H9 (cell line): ENCODE data around the gene TNIK. TPM values are rescaled to one million over a fixed set of nuclear protein-coding genes. Genes with fewer than 3 reads are reported as not detected.
A peak's percentile ranks its signal among the peaks of the same experiment; 100 is the strongest.

ENCODE experiments used
- DNase-seq: peaks from one replicate; pipeline ENCODE4 v3.0.0-alpha.2; 2017
- H2AFZ ChIP-seq: one replicate; pipeline ENCODE4 v1.6.1; 2013; ENCODE audit warnings: mild to moderate bottlenecking, low read length, control low read depth, moderate library complexity
- H2AK5ac ChIP-seq: 2 replicates; pipeline ENCODE4 v1.6.1; 2013; ENCODE audit warnings: low read length, control low read depth, mixed read lengths; ENCODE audit not compliant: insufficient read length
- H2BK120ac ChIP-seq: one replicate; pipeline ENCODE4 v1.6.1; 2013; ENCODE audit warnings: low read depth, mild to moderate bottlenecking, low read length, control low read depth, inconsistent platforms; ENCODE audit not compliant: poor library complexity, severe bottlenecking
- H2BK12ac ChIP-seq: 2 replicates; pipeline ENCODE4 v1.6.1; 2013; ENCODE audit warnings: low read length, control low read depth, mixed read lengths, low read depth; ENCODE audit not compliant: insufficient read length
- H2BK15ac ChIP-seq: 2 replicates; pipeline ENCODE4 v1.6.1; 2013; ENCODE audit warnings: low read depth, low read length, control low read depth
- H2BK20ac ChIP-seq: one replicate; pipeline ENCODE4 v1.6.1; 2013; ENCODE audit warnings: low read depth, mild to moderate bottlenecking, low read length, control low read depth, inconsistent platforms; ENCODE audit not compliant: poor library complexity, severe bottlenecking
- H2BK5ac ChIP-seq: 2 replicates; pipeline ENCODE4 v1.6.1; 2013; ENCODE audit warnings: low read length, control low read depth, mixed read lengths; ENCODE audit not compliant: insufficient read length
- H3K14ac ChIP-seq: 2 replicates; pipeline ENCODE4 v1.6.1; 2013; ENCODE audit warnings: low read length, control low read depth; ENCODE audit not compliant: insufficient read depth
- H3K18ac ChIP-seq: 2 replicates; pipeline ENCODE4 v1.6.1; 2013; ENCODE audit warnings: low read depth, mild to moderate bottlenecking, mixed read lengths, low read length, control low read depth; ENCODE audit not compliant: insufficient read length
- H3K23ac ChIP-seq: 2 replicates; pipeline ENCODE4 v1.6.1; 2013; ENCODE audit warnings: low read length, control low read depth, mixed read lengths, low read depth; ENCODE audit not compliant: insufficient read length
- H3K23me2 ChIP-seq: 2 replicates; pipeline ENCODE4 v1.6.1; 2013; ENCODE audit warnings: low read depth, mild to moderate bottlenecking, mixed read lengths, low read length, control low read depth; ENCODE audit not compliant: insufficient read length, poor library complexity, severe bottlenecking
- H3K27ac ChIP-seq: 2 replicates; pipeline ENCODE4 v1.5.1; 2013; ENCODE audit warnings: low read length, control low read depth, mixed read lengths, low read depth; ENCODE audit not compliant: insufficient read length
- H3K27me3 ChIP-seq: 2 replicates; pipeline ENCODE4 v1.6.1; 2013; ENCODE audit warnings: low read length, control low read depth, inconsistent platforms; ENCODE audit not compliant: insufficient read depth
- H3K4ac ChIP-seq: 2 replicates; pipeline ENCODE4 v1.6.1; 2013; ENCODE audit warnings: low read depth, mild to moderate bottlenecking, control low read depth, inconsistent platforms, low read length, moderate library complexity
- H3K4me1 ChIP-seq: 2 replicates; pipeline ENCODE4 v1.6.1; 2013; ENCODE audit warnings: low read length, control low read depth, inconsistent platforms; ENCODE audit not compliant: insufficient read depth
- H3K4me2 ChIP-seq: 2 replicates; pipeline ENCODE4 v1.6.1; 2013; ENCODE audit warnings: low read length, control low read depth, mixed read lengths; ENCODE audit not compliant: insufficient read length, insufficient read depth
- H3K56ac ChIP-seq: 2 replicates; pipeline ENCODE4 v1.6.1; 2013; ENCODE audit warnings: low read depth, mild to moderate bottlenecking, mixed read lengths, low read length, control low read depth; ENCODE audit not compliant: insufficient read length
- H3K79me1 ChIP-seq: 2 replicates; pipeline ENCODE4 v1.6.1; 2013; ENCODE audit warnings: low read depth, mild to moderate bottlenecking, moderate library complexity, low read length, control low read depth, inconsistent platforms; ENCODE audit not compliant: insufficient read depth, poor library complexity, severe bottlenecking
- H3K79me2 ChIP-seq: 2 replicates; pipeline ENCODE4 v1.6.1; 2013; ENCODE audit warnings: low read length, control low read depth, inconsistent platforms; ENCODE audit not compliant: insufficient read depth
- H3K9ac ChIP-seq: 2 replicates; pipeline ENCODE4 v1.6.1; 2013; ENCODE audit warnings: low read length, control low read depth, mixed read lengths; ENCODE audit not compliant: insufficient read length; ENCODE audit errors: extremely low read depth
- H3K9me3 ChIP-seq: one replicate; pipeline ENCODE4 v1.6.1; 2013; ENCODE audit warnings: low read depth, low read length, inconsistent platforms; ENCODE audit not compliant: control insufficient read depth
- H3T11ph ChIP-seq: one replicate; pipeline ENCODE4 v1.6.1; 2013; ENCODE audit warnings: mild to moderate bottlenecking, low read length, control low read depth, inconsistent platforms
- H4K20me1 ChIP-seq: one replicate; pipeline ENCODE4 v1.6.1; 2013; ENCODE audit not compliant: control insufficient read depth, insufficient read length, insufficient read depth
- H4K5ac ChIP-seq: 2 replicates; pipeline ENCODE4 v1.6.1; 2013; ENCODE audit warnings: low read depth, mild to moderate bottlenecking, mixed read lengths, low read length, control low read depth; ENCODE audit not compliant: insufficient read length
- H4K8ac ChIP-seq: replicated peaks from 2 replicates; pipeline ENCODE4 v1.6.1; 2013; ENCODE audit warnings: low read length, control low read depth, mixed read lengths, low read depth; ENCODE audit not compliant: insufficient read length
- H4K91ac ChIP-seq: 2 replicates; pipeline ENCODE4 v1.6.1; 2013; ENCODE audit warnings: low read depth, mild to moderate bottlenecking, moderate library complexity, mixed read lengths, low read length, control low read depth; ENCODE audit not compliant: insufficient read length
- H3K27ac Mint-ChIP-seq, 3 experiments: 2 replicates in 2 of 3; 3 replicates in 1 of 3; pipeline ENCODE4 v1.8.0; 2020 to 2021; ENCODE audit warnings: mixed read lengths in 3 of 3, mild to moderate bottlenecking in 1 of 3, moderate library complexity in 1 of 3
- H3K27me3 Mint-ChIP-seq: 2 replicates; pipeline ENCODE4 v1.8.0; 2021; ENCODE audit warnings: low read depth, mild to moderate bottlenecking, moderate library complexity, mixed read lengths
- H3K36me3 Mint-ChIP-seq, 3 experiments: 2 replicates in 2 of 3; 3 replicates in 1 of 3; pipeline ENCODE4 v1.8.0; 2020 to 2021; ENCODE audit warnings: low read depth in 3 of 3, mixed read lengths in 3 of 3; ENCODE audit not compliant: insufficient read depth in 1 of 3
- H3K4me1 Mint-ChIP-seq, 2 experiments: 2 replicates each; pipeline ENCODE4 v1.8.0; 2020; ENCODE audit warnings: mixed read lengths in 2 of 2
- H3K4me3 Mint-ChIP-seq, 2 experiments: 2 replicates in 1 of 2; 3 replicates in 1 of 2; pipeline ENCODE4 v1.8.0; 2020 to 2021; ENCODE audit warnings: mild to moderate bottlenecking in 2 of 2, mixed read lengths in 2 of 2, moderate library complexity in 1 of 2
- H3K9me3 Mint-ChIP-seq, 2 experiments: 2 replicates in 1 of 2; 3 replicates in 1 of 2; pipeline ENCODE4 v1.8.0; 2020; ENCODE audit warnings: mild to moderate bottlenecking in 2 of 2, mixed read lengths in 2 of 2, moderate library complexity in 1 of 2
- CTCF ChIP-seq: fragments of 200-600 bp; sonication (generic); conservative IDR thresholded peaks from 3 replicates; pipeline ENCODE4 v1.8.0; 2021; ENCODE audit warnings: antibody characterized with exemption, mild to moderate bottlenecking
- WGBS: extraction: QIAGEN DNeasy Blood & Tissue Kit; methylation state at CpG from one replicate; pipeline ENCODE4 v1.1.7; 2013; ENCODE audit warnings: missing lambda C conversion rate, low lambda C conversion rate, mixed read lengths; ENCODE audit not compliant: insufficient read length; ENCODE audit errors: extremely low coverage; 5-methylcytosine and 5-hydroxymethylcytosine counted together
- total RNA-seq: library from RNA; stranded (reverse); gene quantifications from 2 replicates; pipeline ENCODE4 v1.2.1, GENCODE V29; 2021

Gene TNIK
- total RNA-seq, 1 experiment from 2014 or later: 15.9 TPM

GRCh38 chr3:171187706-171188290 lies 272.4 kb downstream of the TNIK start:
- Histone ChIP-seq H4K91ac (no peak overlapping the region), H3K56ac (no peak overlapping the region), H2BK12ac (no peak overlapping the region), H3K27ac (no peak overlapping the region), H3K23me2 (no peaks in the 10 kb centered on the region), H3K79me2 (0 out of 2 replicates have a peak, but pooled peaks cover 1% of the 10 kb centered on the region), H3K4me1 (peaks cover 5% of the 10 kb centered on the region; the same call in 1 of the 2 replicates), H2AK5ac (no peak overlapping the region), H3K14ac (no peak overlapping the region), H3K4ac (no peak overlapping the region), H4K8ac (no peak overlapping the region), H3K23ac (no peak overlapping the region), H4K20me1 (no peaks in the 10 kb centered on the region), H3K27me3 (no peaks in the 10 kb centered on the region), H4K5ac (no peak overlapping the region), H3K4me2 (no peak overlapping the region), H3K18ac (no peak overlapping the region), H2BK20ac (no peak overlapping the region), H2BK120ac (no peak overlapping the region), H2BK5ac (no peak overlapping the region), H3K79me1 (no peaks in the 10 kb centered on the region), H3K9ac (no peak overlapping the region), H3K9me3 (no peaks in the 10 kb centered on the region), H2BK15ac (no peak overlapping the region), H3T11ph (no peak overlapping the region), H2AFZ (no peak overlapping the region)
- no peaks in the 10 kb centered on the region; a peak in 2 of 7 replicates for H3K36me3 Mint-ChIP-seq
- DNase-seq: no peak
- no CpG with 5 or more reads among the region's 5 CpGs for WGBS
- peak; percentile 67 for TF ChIP-seq CTCF
- H3K27ac Mint-ChIP-seq: peak overlapping the region in 1 of 3 experiments; percentile 69; a peak in 1 of 7 replicates
- no peak overlapping the region for H3K4me3 Mint-ChIP-seq
- H3K4me1 Mint-ChIP-seq: peaks cover 16 to 19% of the 10 kb centered on the region in 2 experiments
- no peaks in the 10 kb centered on the region for H3K9me3 Mint-ChIP-seq
- no peaks in the 10 kb centered on the region for H3K27me3 Mint-ChIP-seq
